ENCODE results near the gene MXRA8. TPM values are rescaled to one million over a fixed set of nuclear protein-coding genes. Genes with fewer than 3 reads are reported as not detected.

Gene MXRA8
- total RNA-seq, 1 donor from 2014 or later = 0.11 TPM

- intact Hi-C loops (cut with micrococcal nuclease) = no loop called here
Measured at GRCh38 chr1:1310476-1311053, 47.8 kb downstream of the MXRA8 start.

- intact Hi-C loops (cut with micrococcal nuclease) = no loop called here
Measured at GRCh38 chr1:1310109-1310385, 48.3 kb downstream of the MXRA8 start.

- intact Hi-C loops (cut with micrococcal nuclease) = loop anchor here (2.0 to 10.0 kb wide), 5 partner anchors 37 to 275 kb away; partner anchors contain the start of genes AURKAIP1, C1orf159, DVL1 and UBE2J2
Measured at GRCh38 chr1:1309251-1310108, 48.9 kb downstream of the MXRA8 start.

- intact Hi-C loops (cut with micrococcal nuclease) = loop anchor here (2.0 to 10.0 kb wide), 5 partner anchors 36 to 274 kb away; partner anchors contain the start of genes AURKAIP1, C1orf159, DVL1 and UBE2J2
Measured at GRCh38 chr1:1308756-1309250, 49.6 kb downstream of the MXRA8 start.

- intact Hi-C loops (cut with micrococcal nuclease) = loop anchor here (2.0 to 10.0 kb wide), 5 partner anchors 35 to 273 kb away; partner anchors contain the start of genes AURKAIP1, C1orf159, DVL1 and UBE2J2
Measured at GRCh38 chr1:1307923-1308755, 50.2 kb downstream of the MXRA8 start, which contains the start of the genes ACAP3 and PUSL1. ACAP3 (minus strand) TSS chr1:1307930; CDS start chr1:1307815, 115 bp downstream. PUSL1 (plus strand) TSS chr1:1308597; CDS start chr1:1308644, 47 bp downstream.

GRCh38 chr1:1307261-1307922, 51.0 kb downstream of the MXRA8 start:
- intact Hi-C loops (cut with micrococcal nuclease) = loop anchor here (5.0 to 10.0 kb wide), 4 partner anchors 40 to 273 kb away; partner anchors contain the start of genes AURKAIP1, C1orf159 and DVL1

- intact Hi-C loops (cut with micrococcal nuclease) = loop anchor here (5.0 to 10.0 kb wide), 4 partner anchors 41 to 272 kb away; partner anchors contain the start of genes AURKAIP1, C1orf159 and DVL1
Measured at GRCh38 chr1:1306661-1307260, 51.6 kb downstream of the MXRA8 start.

- intact Hi-C loops (cut with micrococcal nuclease) = loop anchor here (5.0 to 10.0 kb wide), 4 partner anchors 41 to 271 kb away; partner anchors contain the start of genes AURKAIP1, C1orf159 and DVL1
Measured at GRCh38 chr1:1306070-1306660, 52.2 kb downstream of the MXRA8 start.

GRCh38 chr1:1305300-1306069, 52.9 kb downstream of the MXRA8 start:
- intact Hi-C loops (cut with micrococcal nuclease) = loop anchor here (1.0 to 10.0 kb wide), 5 partner anchors 19 to 271 kb away; partner anchors contain the start of genes AURKAIP1, C1orf159, CPTP and DVL1

GRCh38 chr1:1304331-1305299, 53.7 kb downstream of the MXRA8 start:
- intact Hi-C loops (cut with micrococcal nuclease) = loop anchor here (1.0 to 10.0 kb wide), 5 partner anchors 20 to 270 kb away; partner anchors contain the start of genes AURKAIP1, C1orf159, CPTP and DVL1

GRCh38 chr1:1303736-1304135, 54.6 kb downstream of the MXRA8 start:
- intact Hi-C loops (cut with micrococcal nuclease) = loop anchor here (10.0 kb wide), 2 partner anchors 71 to 269 kb away; partner anchors contain the start of gene AURKAIP1

GRCh38 chr1:1302951-1303509, 55.3 kb downstream of the MXRA8 start:
- intact Hi-C loops (cut with micrococcal nuclease) = loop anchor here (10.0 kb wide), 2 partner anchors 72 to 268 kb away; partner anchors contain the start of gene AURKAIP1

Other genes starting within 250 kb of the MXRA8 start
- gene C1orf159, start 242.5 kb downstream of the MXRA8 start, total RNA-seq = 16.3 and 16.8 TPM in 2 replicates
- 0.30 and 0.89 TPM in 2 replicates for gene TTLL10, start 184.7 kb downstream of the MXRA8 start, total RNA-seq
- 26.8 and 29.8 TPM in 2 replicates for gene TNFRSF18, start 152.0 kb downstream of the MXRA8 start, total RNA-seq
- 46.0 and 47.8 TPM in 2 replicates for gene TNFRSF4, start 144.4 kb downstream of the MXRA8 start, total RNA-seq
- 111 and 112 TPM in 2 replicates for gene SDF4, start 126.6 kb downstream of the MXRA8 start, total RNA-seq
- 27.1 and 27.5 TPM in 2 replicates for gene B3GALT6, start 126.3 kb downstream of the MXRA8 start, total RNA-seq
- 2.9 and 3.2 TPM in 2 replicates for gene C1QTNF12, start 111.8 kb downstream of the MXRA8 start, total RNA-seq
- gene UBE2J2, start 84.7 kb downstream of the MXRA8 start, total RNA-seq = 76.0 and 80.4 TPM in 2 replicates
- 3.6 and 4.6 TPM in 2 replicates for gene SCNN1D, start 78.1 kb downstream of the MXRA8 start, total RNA-seq
- 66.6 and 67.7 TPM in 2 replicates for gene ACAP3, start 50.6 kb downstream of the MXRA8 start, total RNA-seq
- 22.3 and 23.1 TPM in 2 replicates for gene PUSL1, start 50.0 kb downstream of the MXRA8 start, total RNA-seq
- gene INTS11, start 33.9 kb downstream of the MXRA8 start, total RNA-seq = 115 and 116 TPM in 2 replicates
- 20.0 and 20.7 TPM in 2 replicates for gene CPTP, start 33.8 kb downstream of the MXRA8 start, total RNA-seq
- 1.0 and 1.2 TPM in 2 replicates for gene TAS1R3, start 27.3 kb downstream of the MXRA8 start, total RNA-seq
- 31.5 and 35.4 TPM in 2 replicates for gene DVL1, start 9.1 kb downstream of the MXRA8 start, total RNA-seq
- gene AURKAIP1, start 16.7 kb upstream of the MXRA8 start, total RNA-seq = 110 and 112 TPM in 2 replicates
- 111 TPM in 2 replicates for gene CCNL2, start 40.8 kb upstream of the MXRA8 start, total RNA-seq
- 123 and 133 TPM in 2 replicates for gene MRPL20, start 48.7 kb upstream of the MXRA8 start, total RNA-seq
- not detected in 2 replicates for gene ANKRD65, start 62.7 kb upstream of the MXRA8 start, total RNA-seq
- 0.27 and 0.68 TPM in 2 replicates for gene VWA1, start 77.1 kb upstream of the MXRA8 start, total RNA-seq
- gene ATAD3C, start 91.1 kb upstream of the MXRA8 start, total RNA-seq = 0.16 and 0.93 TPM in 2 replicates
- 49.2 and 51.4 TPM in 2 replicates for gene ATAD3B, start 113.2 kb upstream of the MXRA8 start, total RNA-seq
- 51.9 and 52.4 TPM in 2 replicates for gene ATAD3A, start 153.6 kb upstream of the MXRA8 start, total RNA-seq
- gene TMEM240, start 182.1 kb upstream of the MXRA8 start, total RNA-seq = 1.0 and 1.1 TPM in 2 replicates
- gene SSU72, start 216.3 kb upstream of the MXRA8 start, total RNA-seq = 137 TPM in 2 replicates
- 8.8 and 9.0 TPM in 2 replicates for gene FNDC10, start 241.6 kb upstream of the MXRA8 start, total RNA-seq

Measured in T-helper 2 cell treated with Interferon-gamma antibody and Interleukin-4, amounts not matched to agents 100 ng/mL and 5 ng/mL, for 36 hours (primary cell).